Kidney epithelial cell (primary cell): ENCODE results near the gene PRKAR1B. TPM values are rescaled to one million over a fixed set of nuclear protein-coding genes. Genes with fewer than 3 reads are reported as not detected.

ENCODE experiments used
- DNase-seq: peaks from one replicate; pipeline ENCODE4 v3.0.0-alpha.2; 2010; ENCODE audit warnings: low read depth
- H3K27me3 ChIP-seq: 2 replicates; pipeline ENCODE4 v1.6.0; 2011; ENCODE audit warnings: low read length; ENCODE audit not compliant: control insufficient read depth, insufficient read depth
- H3K36me3 ChIP-seq: 2 replicates; pipeline ENCODE4 v1.5.1; 2011; ENCODE audit warnings: low read length; ENCODE audit not compliant: control insufficient read depth, insufficient read depth
- H3K4me3 ChIP-seq: 2 replicates; pipeline ENCODE4 v1.5.1; 2011; ENCODE audit warnings: low read depth, mild to moderate bottlenecking, control low read depth, low read length
- CTCF ChIP-seq: IDR thresholded peaks from 2 replicates; pipeline ENCODE4 v1.5.1; 2011; ENCODE audit warnings: mild to moderate bottlenecking, moderate library complexity, low read length, control low read depth, inconsistent platforms; ENCODE audit not compliant: insufficient read depth, poor library complexity, severe bottlenecking
- total RNA-seq: library from RNA; depleted of rRNA; stranded (reverse); fragments of >200 nt; gene quantifications from 2 replicates; pipeline ENCODE4 v1.2.3, GENCODE V29; 2015

PRKAR1B gene
- total RNA-seq, 1 donor from 2014 or later, result 23.8 TPM

GRCh38 chr7:608954-609353, 118.1 kb downstream of the PRKAR1B start:
- no peak for DNase-seq
- Histone ChIP-seq H3K27me3 (no peaks in the 10 kb centered on the region), H3K4me3 (no peak overlapping the region), H3K36me3 (no peaks in the 10 kb centered on the region)
- TF ChIP-seq CTCF, result no peak

- no peak for DNase-seq
- Histone ChIP-seq H3K4me3 (no peak overlapping the region), H3K36me3 (no peaks in the 10 kb centered on the region), H3K27me3 (no peaks in the 10 kb centered on the region)
- TF ChIP-seq CTCF, result no peak
These were observed 118.7 kb downstream of the PRKAR1B start for GRCh38 chr7:608361-608760.

- no peaks in the 10 kb centered on the region for H3K36me3 ChIP-seq
- no peaks in the 10 kb centered on the region for H3K27me3 ChIP-seq
- H3K4me3 ChIP-seq, result no peak overlapping the region
- DNase-seq, result no peak
- no peak for TF ChIP-seq CTCF
These were observed 119.1 kb downstream of the PRKAR1B start for GRCh38 chr7:607938-608337.

- TF ChIP-seq CTCF, result no peak
- Histone ChIP-seq H3K27me3 (no peaks in the 10 kb centered on the region), H3K4me3 (no peak overlapping the region), H3K36me3 (no peaks in the 10 kb centered on the region)
- DNase-seq, result no peak
These were observed 121.2 kb downstream of the PRKAR1B start for GRCh38 chr7:605661-606450.

GRCh38 chr7:604884-605531, 122.1 kb downstream of the PRKAR1B start:
- no peak for DNase-seq
- no peak for TF ChIP-seq CTCF
- Histone ChIP-seq H3K4me3 (no peak overlapping the region), H3K27me3 (no peaks in the 10 kb centered on the region), H3K36me3 (no peaks in the 10 kb centered on the region)
